Smooth muscle cell of the coronary artery (primary cell): Measurements from ENCODE around the gene ENPP5. TPM values are rescaled to one million over a fixed set of nuclear protein-coding genes. Genes with fewer than 3 reads are reported as not detected.

Experiments used
- total RNA-seq: library from RNA; depleted of rRNA; stranded (reverse); fragments of >200 nt; gene quantifications from 2 replicates; pipeline ENCODE4 v1.2.3, GENCODE V29; 2014; ENCODE audit warnings: low replicate concordance

Gene ENPP5
- total RNA-seq = 0.08 and 1.5 TPM in 2 replicates

DNA sequence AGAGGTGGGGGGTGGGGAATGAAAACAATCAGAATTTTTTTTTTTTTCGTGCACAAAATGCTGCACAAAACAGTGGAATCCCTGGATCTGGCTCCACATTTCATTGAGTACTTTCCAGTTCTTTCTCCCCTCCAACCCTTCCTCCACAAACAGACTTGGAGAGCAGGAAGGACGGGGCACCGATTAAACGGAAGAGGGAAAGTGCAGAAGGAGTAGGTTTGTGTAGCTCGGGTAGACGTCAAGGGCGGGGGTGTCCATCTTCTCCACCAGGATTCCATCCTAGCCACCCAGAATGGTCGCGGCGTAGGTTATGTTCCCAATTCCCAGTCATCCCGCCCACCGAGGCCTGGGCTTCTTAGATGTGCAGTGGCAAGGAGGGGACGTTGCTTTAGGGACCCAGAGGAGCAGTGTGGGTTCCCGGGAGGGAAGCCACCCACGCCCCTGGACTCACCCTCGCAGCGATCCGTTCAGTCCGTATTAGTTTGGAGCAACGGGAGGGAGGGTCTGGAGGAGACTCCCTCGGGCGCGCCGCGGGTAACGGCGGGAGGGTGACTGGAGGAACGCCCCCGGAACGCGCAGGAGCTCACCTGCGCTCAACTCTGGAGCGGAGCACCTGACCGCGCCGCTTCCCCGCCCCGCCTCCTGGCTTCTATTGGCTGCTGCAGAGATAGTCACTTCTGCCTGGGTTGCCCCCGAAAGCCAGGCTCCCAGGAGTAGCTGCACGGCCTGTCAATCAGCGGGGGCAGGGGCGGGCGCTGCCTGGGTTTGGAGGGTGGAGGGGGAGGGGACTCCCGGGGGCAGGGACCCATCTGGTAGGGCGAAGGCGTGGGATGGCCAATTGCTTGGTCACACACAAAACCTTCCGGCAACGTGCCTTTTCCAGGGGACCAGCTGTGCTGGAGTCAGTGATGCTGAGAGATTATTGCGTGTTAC is at the start of gene ENPP5:
Gene ENPP5, minus strand, starts transcription at position 624 of the 933 bp plus-strand sequence. CDS start 2,718 bp downstream, outside the sequence.

DNA sequence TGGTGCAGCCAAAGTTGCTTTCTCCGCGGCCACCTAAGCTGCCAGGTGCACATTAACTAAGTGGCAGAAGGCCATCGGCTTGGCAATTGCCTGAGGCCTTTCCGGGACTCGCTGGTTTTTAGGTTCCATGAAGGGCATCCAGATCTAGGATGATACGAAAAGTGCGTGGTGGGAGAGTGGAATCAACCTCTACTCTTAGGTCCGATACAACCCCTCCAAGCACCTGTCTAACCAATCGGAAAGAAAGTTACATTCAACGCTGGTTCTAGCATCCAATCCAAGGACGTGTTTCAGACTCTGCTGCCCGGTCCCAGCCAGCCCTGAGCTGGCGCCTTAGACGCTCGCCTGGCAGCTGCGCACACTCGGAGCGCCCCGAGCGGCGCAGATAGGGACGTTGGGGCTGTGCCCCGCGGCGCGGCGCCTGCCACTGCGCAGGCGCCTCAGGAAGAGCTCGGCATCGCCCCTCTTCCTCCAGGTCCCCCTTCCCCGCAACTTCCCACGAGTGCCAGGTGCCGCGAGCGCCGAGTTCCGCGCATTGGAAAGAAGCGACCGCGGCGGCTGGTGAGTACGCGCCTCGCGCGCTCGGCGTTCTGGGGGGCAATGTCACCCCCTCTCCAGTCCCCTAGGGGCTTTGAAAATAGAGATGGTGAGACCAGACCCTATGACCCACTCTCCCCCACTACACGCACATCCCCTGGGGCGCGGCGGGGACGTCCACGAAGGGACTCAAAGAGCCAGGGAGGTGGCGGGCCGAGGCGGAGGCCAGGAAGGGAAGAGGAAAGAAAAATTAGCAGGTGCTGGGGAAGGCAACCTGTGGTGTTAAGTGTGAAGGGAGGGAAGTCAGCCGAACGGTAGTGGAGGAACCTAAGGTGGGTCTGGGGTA is 40.9 kb downstream of the ENPP5 start, which contains the start of gene ENPP4:
Gene ENPP4, plus strand, starts transcription at position 361 of the 883 bp plus-strand sequence. CDS start 9,595 bp downstream, outside the sequence.

Other genes starting within 250 kb of the ENPP5 start
- gene CLIC5, start 155.1 kb downstream of the ENPP5 start, total RNA-seq = 0.12 TPM in 1 of 2 replicates, not detected in the other
- gene ENPP4, start 41.0 kb downstream of the ENPP5 start, total RNA-seq = 0.75 and 2.6 TPM in 2 replicates